Heart left ventricle (tissue), 13 donors: ENCODE measurements around the gene OR1E1.
"Not testable (repeated sequence)": the region's sequence is repeated elsewhere in the genome, so short reads cannot be mapped to it uniquely, and the experiment has no call there.

Source experiments
- POLR2A ChIP-seq, 2 donors: fragments of 450-650 bp; IDR thresholded peaks; one replicate each; pipeline ENCODE4 v1.6.1; 2017; ENCODE audit warnings: antibody characterized with exemption in 2 of 2, mild to moderate bottlenecking in 2 of 2, moderate library complexity in 2 of 2
- TF ChIP-seq, protein P1 (sequence below), 12 donors: fragments of 200-600 bp; sonication (generic) in 4 of 12; IDR thresholded peaks; one replicate each; pipeline versions ENCODE4 v1.5.0 to v1.8.0; 2018 to 2022; ENCODE audit warnings: antibody characterized with exemption in 12 of 12, mild to moderate bottlenecking in 5 of 12
- donor health status: ischemic (EF 13 %, LVEDD 7.1; RV severe dilation, severe dysfunction).
- donor health status: DM: no; HTN: yes; CAD: no.
- donor health status: DM: no; HTN: no; CAD: no.
- donor health status: ischemic (EF 25% LVEDD 6.9; RV normal size, moderate dysfunction).
- donor health status: ischemic (EF 25% LVEDD 5.7; RV mildly dilated, moderate dysfunction).
- donor health status: ischemic (EF 35%, LVEDD 5.7; RV mildly dilated, moderate dysfunction).
- donor health status: nonischemic (EF 11% LVEDD 7.7; RV severe dilation, severe dysfunction).
- donor health status: DM: yes; HTN: yes; CAD: no.
- donor health status: PGD.
- donor health status: ischemic (EF 29% LVEDD 5.4; RV normal size, mild dysfunction).
- donor health status: nonischemic (EF 23%, LVEDD 6.1; RV moderate dilation, normal function).

DNA sequence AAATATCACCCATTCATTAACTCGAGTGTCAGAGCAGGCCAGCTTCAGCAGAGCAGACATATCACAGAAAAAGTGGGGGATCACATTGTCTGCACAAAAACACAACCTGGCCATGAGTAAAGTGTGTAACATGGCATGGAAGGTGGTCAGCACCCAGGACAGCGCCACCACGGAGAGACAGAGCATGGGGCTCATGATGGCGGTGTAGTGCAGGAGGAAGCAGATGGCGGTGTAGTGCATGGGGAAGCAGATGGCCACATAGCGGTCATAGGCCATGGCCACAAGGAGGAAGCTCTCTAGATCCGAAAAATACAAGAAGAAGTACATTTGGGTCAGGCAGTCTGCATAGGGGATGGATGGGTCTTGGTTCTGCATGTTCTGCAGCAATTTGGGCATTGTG is 35.0 kb upstream of the OR1E1 start:
- TF ChIP-seq POLR2A (IDR thresholded peaks at IDR 0.05), result not testable (repeated sequence)
- TF ChIP-seq, protein P1, sequence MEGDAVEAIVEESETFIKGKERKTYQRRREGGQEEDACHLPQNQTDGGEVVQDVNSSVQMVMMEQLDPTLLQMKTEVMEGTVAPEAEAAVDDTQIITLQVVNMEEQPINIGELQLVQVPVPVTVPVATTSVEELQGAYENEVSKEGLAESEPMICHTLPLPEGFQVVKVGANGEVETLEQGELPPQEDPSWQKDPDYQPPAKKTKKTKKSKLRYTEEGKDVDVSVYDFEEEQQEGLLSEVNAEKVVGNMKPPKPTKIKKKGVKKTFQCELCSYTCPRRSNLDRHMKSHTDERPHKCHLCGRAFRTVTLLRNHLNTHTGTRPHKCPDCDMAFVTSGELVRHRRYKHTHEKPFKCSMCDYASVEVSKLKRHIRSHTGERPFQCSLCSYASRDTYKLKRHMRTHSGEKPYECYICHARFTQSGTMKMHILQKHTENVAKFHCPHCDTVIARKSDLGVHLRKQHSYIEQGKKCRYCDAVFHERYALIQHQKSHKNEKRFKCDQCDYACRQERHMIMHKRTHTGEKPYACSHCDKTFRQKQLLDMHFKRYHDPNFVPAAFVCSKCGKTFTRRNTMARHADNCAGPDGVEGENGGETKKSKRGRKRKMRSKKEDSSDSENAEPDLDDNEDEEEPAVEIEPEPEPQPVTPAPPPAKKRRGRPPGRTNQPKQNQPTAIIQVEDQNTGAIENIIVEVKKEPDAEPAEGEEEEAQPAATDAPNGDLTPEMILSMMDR (IDR thresholded peaks at IDR 0.05), result not testable (repeated sequence)
